SK-N-SH (cell line): Measurements from ENCODE around the gene USP32. TPM values are rescaled to one million over a fixed set of nuclear protein-coding genes. Genes with fewer than 3 reads are reported as not detected.

ENCODE experiments used
- CTCF ChIA-PET: fragments of 300-600, 350-600 bp; formaldehyde crosslinking; extraction: SDS; loops from one replicate; lab custom pipeline; 2021; lab: Yijun Ruan, JAX
- POLR2A ChIA-PET: fragments of 350-600 bp; sonication (Branson Sonifier 250); formaldehyde crosslinking; extraction: SDS; loops from one replicate; lab custom pipeline; 2020; ENCODE audit warnings: antibody characterized with exemption, inconsistent platforms; lab: Yijun Ruan, JAX
- DNase-seq: peaks from one replicate; pipeline ENCODE4 v3.0.0; 2012
- H2AFZ ChIP-seq: fragments of 200-600 bp; sonication (generic); 2 replicates; pipeline ENCODE4 v1.8.1; 2016; ENCODE audit warnings: antibody characterized with exemption, mild to moderate bottlenecking, low read depth
- H3F3A ChIP-seq: fragments of 200-600 bp; sonication (generic); replicated peaks from 2 replicates; pipeline ENCODE3; 2016; ENCODE audit warnings: antibody characterized with exemption, mild to moderate bottlenecking; ENCODE audit not compliant: insufficient read depth
- H3K27ac ChIP-seq, 2 experiments: fragments of 200-500 bp in 1 of 2; fragments of 200-600 bp in 1 of 2; sonication (Bioruptor generic) in 1 of 2; sonication (generic), shearing (Covaris generic) in 1 of 2; 2 replicates each; pipeline versions ENCODE4 v1.5.1 to v1.6.1; 2014 to 2016; ENCODE audit warnings: low read depth in 2 of 2, inconsistent platforms in 1 of 2, low read length in 1 of 2, mild to moderate bottlenecking in 1 of 2, mixed read lengths in 1 of 2
- H3K27me3 ChIP-seq: fragments of 200-600 bp; sonication (generic), shearing (Covaris generic); 2 replicates; pipeline ENCODE4 v1.6.1; 2016; ENCODE audit warnings: mixed run types; ENCODE audit not compliant: insufficient read depth
- H3K36me3 ChIP-seq, 2 experiments: fragments of 200-500 bp in 1 of 2; fragments of 200-600 bp in 1 of 2; sonication (Bioruptor generic) in 1 of 2; sonication (generic) in 1 of 2; replicated peaks in 1 of 2; 2 replicates each; pipeline versions ENCODE3 to v1.5.1; 2014 to 2016; ENCODE audit warnings: low read length in 1 of 2, mild to moderate bottlenecking in 1 of 2; ENCODE audit not compliant: insufficient read depth in 2 of 2, control insufficient read depth in 1 of 2
- H3K4me1 ChIP-seq, 2 experiments: fragments of 200-500 bp in 1 of 2; fragments of 200-600 bp in 1 of 2; sonication (Bioruptor generic) in 1 of 2; sonication (generic), shearing (Covaris generic) in 1 of 2; 2 replicates each; pipeline versions ENCODE4 v1.5.1 to v1.6.1; 2014 to 2016; ENCODE audit warnings: low read depth in 1 of 2, low read length in 1 of 2, mixed run types in 1 of 2; ENCODE audit not compliant: insufficient read depth in 2 of 2, control insufficient read depth in 1 of 2
- H3K4me2 ChIP-seq: fragments of 200-600 bp; sonication (generic), shearing (Covaris generic); 2 replicates; pipeline ENCODE4 v1.6.1; 2017; ENCODE audit warnings: mixed run types
- H3K4me3 ChIP-seq, 2 experiments: fragments of 200-500 bp in 1 of 2; fragments of 200-600 bp in 1 of 2; sonication (Bioruptor generic) in 1 of 2; sonication (generic), shearing (Covaris generic) in 1 of 2; 2 replicates each; pipeline versions ENCODE4 v1.5.1 to v1.8.1; 2014 to 2016; ENCODE audit warnings: low read depth in 2 of 2, inconsistent platforms in 1 of 2, low read length in 1 of 2, mild to moderate bottlenecking in 1 of 2, mixed read lengths in 1 of 2, moderate library complexity in 1 of 2
- H3K79me2 ChIP-seq: fragments of 200-600 bp; sonication (generic); 2 replicates; pipeline ENCODE4 v1.8.1; 2017; ENCODE audit warnings: mild to moderate bottlenecking; ENCODE audit not compliant: insufficient read depth
- H3K9ac ChIP-seq: fragments of 200-600 bp; sonication (generic); 2 replicates; pipeline ENCODE4 v1.6.1; 2017; ENCODE audit warnings: mixed run types
- H3K9me2 ChIP-seq: fragments of 200-600 bp; sonication (generic); 2 replicates; pipeline ENCODE4 v1.6.1; 2017; ENCODE audit warnings: mixed run types
- H3K9me3 ChIP-seq: fragments of 200-600 bp; sonication (generic); 2 replicates; pipeline ENCODE4 v1.6.1; 2017; ENCODE audit warnings: mixed run types, mild to moderate bottlenecking, moderate library complexity
- H4K20me1 ChIP-seq: fragments of 200-600 bp; sonication (generic); 2 replicates; pipeline ENCODE4 v1.6.1; 2017; ENCODE audit warnings: mild to moderate bottlenecking, mixed run types; ENCODE audit not compliant: insufficient read depth
- FOSL2 ChIP-seq: IDR thresholded peaks from 2 replicates; pipeline ENCODE4 v1.4.0; 2012; ENCODE audit warnings: low read depth, mild to moderate bottlenecking, moderate library complexity, borderline replicate concordance
- GABPA ChIP-seq: IDR thresholded peaks from 2 replicates; pipeline ENCODE4 v1.4.0; 2012; ENCODE audit warnings: low read depth, mild to moderate bottlenecking
- MEF2A ChIP-seq: IDR thresholded peaks from 2 replicates; pipeline ENCODE4 v1.4.0; 2012; ENCODE audit warnings: low read depth, borderline replicate concordance
- NFIC ChIP-seq: IDR thresholded peaks from 2 replicates; pipeline ENCODE4 v1.4.0; 2012; ENCODE audit warnings: borderline replicate concordance
- NRF1 ChIP-seq: IDR thresholded peaks from 2 replicates; pipeline ENCODE4 v1.6.1; 2012; ENCODE audit warnings: low read depth, mild to moderate bottlenecking, low read length
- POLR2AphosphoS5 ChIP-seq: IDR thresholded peaks from 2 replicates; pipeline ENCODE4 v1.6.1; 2012; ENCODE audit warnings: low read depth, low read length
- RCOR1 ChIP-seq: fragments of 150-350 bp; IDR thresholded peaks from 2 replicates; pipeline ENCODE4 v1.6.1; 2017; ENCODE audit warnings: antibody characterized with exemption, low read length
- SMC3 ChIP-seq: IDR thresholded peaks from 2 replicates; pipeline ENCODE4 v1.6.1; 2012; ENCODE audit warnings: low read depth, low read length, improper control_type of control experiment
- TAF1 ChIP-seq: IDR thresholded peaks from 2 replicates; pipeline ENCODE4 v1.6.1; 2012; ENCODE audit warnings: low read depth, mild to moderate bottlenecking, low read length, moderate library complexity, borderline replicate concordance
- TCF12 ChIP-seq: IDR thresholded peaks from 2 replicates; pipeline ENCODE4 v1.4.0; 2012
- YY1 ChIP-seq: IDR thresholded peaks from 2 replicates; pipeline ENCODE4 v1.4.0; 2012; ENCODE audit warnings: low read depth, mild to moderate bottlenecking
- WGBS: methylation state at CpG from one replicate; pipeline ENCODE4 v1.1.6; 2017; ENCODE audit warnings: low lambda C conversion rate; 5-methylcytosine and 5-hydroxymethylcytosine counted together
- polyA plus RNA-seq, 3 experiments: library from polyadenylated mRNA; depleted of rRNA; stranded (reverse); fragments of >200 nt; gene quantifications; 2 replicates each; pipeline ENCODE4 v1.2.3, GENCODE V29; 2012
- TF ChIP-seq, protein P1 (sequence below): IDR thresholded peaks from 2 replicates; pipeline ENCODE4 v1.4.0; 2012; ENCODE audit warnings: low read depth
- TF ChIP-seq, protein P2 (sequence below): IDR thresholded peaks from 2 replicates; pipeline ENCODE4 v1.4.0; 2012; ENCODE audit warnings: low read depth, borderline replicate concordance
- TF ChIP-seq, protein P3 (sequence below): IDR thresholded peaks from 2 replicates; pipeline ENCODE4 v1.4.0; 2012; ENCODE audit warnings: low read depth, borderline replicate concordance

The USP32 gene
- polyA plus RNA-seq, 1 of the 3 experiments (the other 2 are of a cell fraction) = 25.6 TPM

DNA sequence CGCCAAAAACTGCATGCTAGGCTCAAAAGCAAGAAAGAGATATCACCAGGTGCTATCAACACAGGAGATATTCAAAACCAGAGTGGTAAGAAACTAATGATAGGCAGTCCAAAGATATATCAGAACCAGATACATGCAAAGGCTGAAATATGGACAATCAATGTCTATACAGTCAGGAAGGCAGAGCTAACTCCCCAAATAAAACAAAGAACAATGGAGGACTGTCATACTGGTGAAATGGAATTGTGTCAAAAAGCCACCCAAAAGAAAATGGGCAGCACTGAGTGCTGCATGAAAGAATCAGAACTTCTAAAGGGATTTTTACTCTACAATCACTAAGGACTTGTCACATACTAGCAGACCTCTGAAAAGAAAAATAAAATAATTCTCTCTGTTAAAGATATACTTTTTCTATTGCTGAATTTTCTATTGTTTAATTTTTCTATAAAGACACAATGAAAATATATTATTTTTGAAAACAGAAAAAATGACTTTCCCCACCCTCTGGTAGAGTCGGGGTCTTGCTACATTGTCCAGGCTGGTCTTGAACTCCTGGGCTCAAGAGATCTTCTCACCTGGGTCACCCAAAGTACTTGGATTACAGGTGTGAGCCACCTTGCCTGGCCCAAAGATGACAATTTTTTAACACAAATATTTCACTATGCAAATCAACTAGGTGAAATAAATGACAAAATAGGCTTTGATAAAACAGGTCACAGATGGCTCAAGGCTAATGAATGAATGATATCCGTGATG, 98.2 kb downstream of the USP32 start:
- no peaks in the 10 kb centered on the region for H3F3A ChIP-seq
- no peak overlapping the region for H2AFZ ChIP-seq
- 98% methylated on average over 3 of the region's 3 CpGs for WGBS
- peaks cover 12% of the 10 kb centered on the region; the same call in 1 of the 2 replicates for H3K79me2 ChIP-seq
- H3K36me3 ChIP-seq = peaks cover 28 to 40% of the 10 kb centered on the region in 2 experiments
- no peaks in the 10 kb centered on the region for H3K9me2 ChIP-seq
- no peak overlapping the region for H3K4me2 ChIP-seq
- H3K4me3 ChIP-seq = no peak overlapping the region
- ChIA-PET CTCF (no interaction called here), POLR2A (no interaction called here)
- H3K4me1 ChIP-seq = no peaks in the 10 kb centered on the region; a peak in 1 of 4 replicates
- no peaks in the 10 kb centered on the region for H3K9me3 ChIP-seq
- DNase-seq = no peak
- H3K27me3 ChIP-seq = no peaks in the 10 kb centered on the region
- no peaks in the 10 kb centered on the region for H4K20me1 ChIP-seq
- TF ChIP-seq NFIC (no peak), TAF1 (no peak), RCOR1 (no peak), NRF1 (no peak)
- TF ChIP-seq, protein P1, sequence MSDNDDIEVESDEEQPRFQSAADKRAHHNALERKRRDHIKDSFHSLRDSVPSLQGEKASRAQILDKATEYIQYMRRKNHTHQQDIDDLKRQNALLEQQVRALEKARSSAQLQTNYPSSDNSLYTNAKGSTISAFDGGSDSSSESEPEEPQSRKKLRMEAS = no peak
- H3K27ac ChIP-seq = no peak overlapping the region
- H3K9ac ChIP-seq = no peak overlapping the region

DNA sequence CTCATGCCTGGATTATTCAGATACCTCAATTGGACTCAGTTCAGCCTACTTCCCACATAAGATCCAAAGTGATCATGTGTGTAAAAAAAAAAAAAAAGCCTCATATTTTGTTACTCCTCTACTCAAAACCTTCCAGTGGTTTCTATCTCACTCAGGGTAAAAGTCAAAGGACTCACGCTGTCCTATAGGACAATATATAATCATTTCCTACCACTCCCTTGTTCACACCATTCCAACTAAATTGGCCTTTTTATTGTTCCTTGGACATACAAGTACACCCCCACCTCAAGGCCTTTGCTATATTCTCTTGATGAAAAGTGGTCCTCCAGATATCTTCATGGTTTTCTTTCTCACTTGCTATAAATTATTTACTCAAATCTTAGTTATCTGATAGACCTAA, 99.2 kb downstream of the USP32 start:
- Histone ChIP-seq H3K4me1 (no peaks in the 10 kb centered on the region), H3K79me2 (peaks cover 8% of the 10 kb centered on the region; the same call in 1 of the 2 replicates), H3K27me3 (no peaks in the 10 kb centered on the region), H2AFZ (no peak overlapping the region), H3K27ac (no peak overlapping the region), H3K9ac (no peak overlapping the region), H3K4me3 (no peak overlapping the region), H4K20me1 (no peaks in the 10 kb centered on the region), H3F3A (no peaks in the 10 kb centered on the region), H3K36me3 (peaks cover 28 to 45% of the 10 kb centered on the region in 2 experiments), H3K4me2 (no peak overlapping the region), H3K9me3 (no peaks in the 10 kb centered on the region), H3K9me2 (no peaks in the 10 kb centered on the region)
- POLR2A ChIA-PET = no interaction called here
- DNase-seq = no peak
- 90% methylated on average over 1 of the region's 1 CpG for WGBS
- CTCF ChIA-PET = no interaction called here
- TF ChIP-seq SMC3 = no peak
- TF ChIP-seq, protein P2, sequence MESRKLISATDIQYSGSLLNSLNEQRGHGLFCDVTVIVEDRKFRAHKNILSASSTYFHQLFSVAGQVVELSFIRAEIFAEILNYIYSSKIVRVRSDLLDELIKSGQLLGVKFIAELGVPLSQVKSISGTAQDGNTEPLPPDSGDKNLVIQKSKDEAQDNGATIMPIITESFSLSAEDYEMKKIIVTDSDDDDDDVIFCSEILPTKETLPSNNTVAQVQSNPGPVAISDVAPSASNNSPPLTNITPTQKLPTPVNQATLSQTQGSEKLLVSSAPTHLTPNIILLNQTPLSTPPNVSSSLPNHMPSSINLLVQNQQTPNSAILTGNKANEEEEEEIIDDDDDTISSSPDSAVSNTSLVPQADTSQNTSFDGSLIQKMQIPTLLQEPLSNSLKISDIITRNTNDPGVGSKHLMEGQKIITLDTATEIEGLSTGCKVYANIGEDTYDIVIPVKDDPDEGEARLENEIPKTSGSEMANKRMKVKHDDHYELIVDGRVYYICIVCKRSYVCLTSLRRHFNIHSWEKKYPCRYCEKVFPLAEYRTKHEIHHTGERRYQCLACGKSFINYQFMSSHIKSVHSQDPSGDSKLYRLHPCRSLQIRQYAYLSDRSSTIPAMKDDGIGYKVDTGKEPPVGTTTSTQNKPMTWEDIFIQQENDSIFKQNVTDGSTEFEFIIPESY = no peak
- TF ChIP-seq MEF2A = no peak
- no peak for TF ChIP-seq TCF12
- no peak for TF ChIP-seq POLR2AphosphoS5
- no peak for TF ChIP-seq FOSL2
- no peak for TF ChIP-seq YY1
- TF ChIP-seq, protein P3, sequence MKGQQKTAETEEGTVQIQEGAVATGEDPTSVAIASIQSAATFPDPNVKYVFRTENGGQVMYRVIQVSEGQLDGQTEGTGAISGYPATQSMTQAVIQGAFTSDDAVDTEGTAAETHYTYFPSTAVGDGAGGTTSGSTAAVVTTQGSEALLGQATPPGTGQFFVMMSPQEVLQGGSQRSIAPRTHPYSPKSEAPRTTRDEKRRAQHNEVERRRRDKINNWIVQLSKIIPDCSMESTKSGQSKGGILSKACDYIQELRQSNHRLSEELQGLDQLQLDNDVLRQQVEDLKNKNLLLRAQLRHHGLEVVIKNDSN = no peak
- no peak for TF ChIP-seq GABPA
